Endothelial cell of umbilical vein (primary cell): ENCODE data around the gene JAML. TPM values are rescaled to one million over a fixed set of nuclear protein-coding genes. Genes with fewer than 3 reads are reported as not detected.

Source experiments
- BruUV-seq: library from RNA; stranded (reverse); fragments of 400-500 nt; replicated peaks from 2 replicates; lab custom pipeline; 2021; lab: Mats Ljungman, UMichigan
- CTCF ChIA-PET: fragments of 300-600, 350-600 bp; sonication (Branson Sonifier 250); formaldehyde crosslinking; loops from one replicate; lab custom pipeline; 2021; ENCODE audit warnings: antibody characterized with exemption, inconsistent platforms; lab: Charles Lee
- POLR2A ChIA-PET: fragments of 300-600, 350-600 bp; sonication (Branson Sonifier 250); formaldehyde crosslinking; loops from one replicate; lab custom pipeline; 2021; ENCODE audit warnings: antibody characterized with exemption, inconsistent platforms; lab: Charles Lee
- DNase-seq: peaks from one replicate; pipeline ENCODE4 v3.0.0-alpha.2; 2011; ENCODE audit warnings: low read depth, low spot score
- FAIRE-seq: peaks from 2 replicates; lab custom pipeline; 2011; peaks lifted over from hg19 to GRCh38; lab: Jason Lieb, UNC
- H2AFZ ChIP-seq: 2 replicates; pipeline ENCODE4 v1.6.0; 2012; ENCODE audit warnings: low read depth, low read length, control low read depth, inconsistent platforms
- H3K27ac ChIP-seq: 2 replicates; pipeline ENCODE4 v1.5.1; 2011; ENCODE audit warnings: low read depth, mild to moderate bottlenecking, control low read depth, low read length, moderate library complexity; ENCODE audit not compliant: insufficient read depth
- H3K27me3 ChIP-seq, 2 experiments: 2 replicates each; pipeline versions ENCODE4 v1.6.0 to v1.6.1; 2011; ENCODE audit warnings: low read length in 2 of 2, mixed read lengths in 1 of 2; ENCODE audit not compliant: control insufficient read depth in 2 of 2, insufficient read depth in 2 of 2
- H3K36me3 ChIP-seq, 2 experiments: 2 replicates in 1 of 2; 3 replicates in 1 of 2; pipeline ENCODE4 v1.5.1; 2011; ENCODE audit warnings: low read length in 2 of 2, mild to moderate bottlenecking in 1 of 2, moderate library complexity in 1 of 2; ENCODE audit not compliant: control insufficient read depth in 2 of 2, insufficient read depth in 2 of 2; ENCODE audit errors: extremely low read depth in 1 of 2
- H3K4me1 ChIP-seq: 3 replicates; pipeline ENCODE4 v1.5.1; 2011; ENCODE audit warnings: mild to moderate bottlenecking, low read length; ENCODE audit not compliant: control insufficient read depth, insufficient read depth; ENCODE audit errors: extremely low read depth
- H3K4me2 ChIP-seq: 2 replicates; pipeline ENCODE4 v1.6.1; 2011; ENCODE audit warnings: low read length, control low read depth, mixed read lengths; ENCODE audit not compliant: insufficient read depth
- H3K4me3 ChIP-seq, 3 experiments: fragments of 200-600 bp in 1 of 3; sonication (generic), shearing (Covaris generic) in 1 of 3; replicated peaks in 1 of 3; 2 replicates each; pipeline ENCODE4 v1.5.1; 2011 to 2016; ENCODE audit warnings: control low read depth in 3 of 3, low read length in 3 of 3, mild to moderate bottlenecking in 2 of 3, inconsistent platforms in 1 of 3, low read depth in 1 of 3, moderate library complexity in 1 of 3; ENCODE audit not compliant: insufficient read depth in 1 of 3
- H3K79me2 ChIP-seq: 2 replicates; pipeline ENCODE4 v1.6.0; 2012; ENCODE audit warnings: low read length, inconsistent platforms; ENCODE audit not compliant: control insufficient read depth, insufficient read depth
- H3K9ac ChIP-seq: replicated peaks from 2 replicates; pipeline ENCODE3; 2011; ENCODE audit warnings: low read length, control low read depth; ENCODE audit not compliant: insufficient read depth; ENCODE audit errors: extremely low read depth
- H3K9me1 ChIP-seq: replicated peaks from 3 replicates; pipeline ENCODE4 v1.6.0; 2011; ENCODE audit warnings: mild to moderate bottlenecking, low read length; ENCODE audit not compliant: control insufficient read depth, insufficient read depth; ENCODE audit errors: extremely low read depth
- H3K9me3 ChIP-seq: replicated peaks from 2 replicates; pipeline ENCODE4 v1.5.1; 2012; ENCODE audit warnings: low read length, inconsistent platforms; ENCODE audit not compliant: control insufficient read depth, insufficient read depth
- H4K20me1 ChIP-seq: replicated peaks from 2 replicates; pipeline ENCODE3; 2011; ENCODE audit warnings: mild to moderate bottlenecking, low read length; ENCODE audit not compliant: control insufficient read depth, insufficient read depth; ENCODE audit errors: extremely low read depth
- EZH2 ChIP-seq: IDR thresholded peaks from 2 replicates; pipeline ENCODE4 v1.6.1; 2012; ENCODE audit warnings: borderline replicate concordance, low read depth, mild to moderate bottlenecking, moderate library complexity, low read length, inconsistent platforms; ENCODE audit not compliant: severe bottlenecking
- GATA2 ChIP-seq: IDR thresholded peaks from 2 replicates; pipeline ENCODE4 v1.7.0; 2011; ENCODE audit warnings: low read depth, mild to moderate bottlenecking, moderate library complexity, mixed read lengths, low read length; ENCODE audit not compliant: insufficient read length, insufficient read depth
- JUN ChIP-seq: IDR thresholded peaks from 2 replicates; pipeline ENCODE4 v1.6.1; 2011; ENCODE audit warnings: borderline replicate concordance, low read depth; ENCODE audit not compliant: insufficient read length, insufficient read depth
- MYC ChIP-seq: IDR thresholded peaks from one replicate; pipeline ENCODE4 v1.6.1; 2011; ENCODE audit warnings: mild to moderate bottlenecking, low read depth, low read length
- POLR2A ChIP-seq: IDR thresholded peaks from 2 replicates; pipeline ENCODE4 v1.6.1; 2012; ENCODE audit warnings: low read depth, mild to moderate bottlenecking, control low read depth, low read length
- POLR2AphosphoS5 ChIP-seq: IDR thresholded peaks from 2 replicates; pipeline ENCODE4 v1.6.1; 2012; ENCODE audit warnings: low read depth, mild to moderate bottlenecking, control low read depth, low read length, moderate library complexity; ENCODE audit not compliant: insufficient read depth
- dilution Hi-C: fragments of 300-500 bp; cut with MboI; formaldehyde crosslinking; loops from one replicate; pipeline ENCODE4 v1.15.0; 2019; ENCODE audit warnings: low sequenced_read_pairs; ENCODE audit not compliant: extremely low pct_ligation_motif_present
- intact Hi-C: fragments of 100-400 bp; cut with micrococcal nuclease; formaldehyde crosslinking; loops from one replicate; pipeline ENCODE4 v1.10.0; 2022
- polyA plus RNA-seq, 4 experiments: library from polyadenylated mRNA; depleted of rRNA in 3 of 4; stranded (reverse) in 3 of 4; unstranded in 1 of 4; fragments of >200 nt; gene quantifications; 2 replicates each; pipeline versions ENCODE4 v1.2.1 to v1.2.3, GENCODE V29; 2011 to 2012; ENCODE audit warnings: missing spikeins in 1 of 4
- total RNA-seq: library from RNA; stranded (reverse); gene quantifications from 2 replicates; pipeline ENCODE4 v1.2.3, GENCODE V29; 2021
- TF ChIP-seq, protein P1 (sequence below), 2 donors: IDR thresholded peaks; 1 replicate in 1 of 2; 2 replicates in 1 of 2; pipeline ENCODE4 v1.5.1; 2011; ENCODE audit warnings: low read length in 2 of 2, mild to moderate bottlenecking in 2 of 2, moderate library complexity in 2 of 2, control low read depth in 1 of 2, inconsistent platforms in 1 of 2, low read depth in 1 of 2; ENCODE audit not compliant: insufficient read depth in 1 of 2; ENCODE audit errors: extremely low read depth in 1 of 2

Gene JAML
- total and polyA plus RNA-seq, 2 donors (not counting 3 experiments of a cell fraction or from before 2014, with no cell fraction given), result 0.04 to 0.35 TPM

DNA sequence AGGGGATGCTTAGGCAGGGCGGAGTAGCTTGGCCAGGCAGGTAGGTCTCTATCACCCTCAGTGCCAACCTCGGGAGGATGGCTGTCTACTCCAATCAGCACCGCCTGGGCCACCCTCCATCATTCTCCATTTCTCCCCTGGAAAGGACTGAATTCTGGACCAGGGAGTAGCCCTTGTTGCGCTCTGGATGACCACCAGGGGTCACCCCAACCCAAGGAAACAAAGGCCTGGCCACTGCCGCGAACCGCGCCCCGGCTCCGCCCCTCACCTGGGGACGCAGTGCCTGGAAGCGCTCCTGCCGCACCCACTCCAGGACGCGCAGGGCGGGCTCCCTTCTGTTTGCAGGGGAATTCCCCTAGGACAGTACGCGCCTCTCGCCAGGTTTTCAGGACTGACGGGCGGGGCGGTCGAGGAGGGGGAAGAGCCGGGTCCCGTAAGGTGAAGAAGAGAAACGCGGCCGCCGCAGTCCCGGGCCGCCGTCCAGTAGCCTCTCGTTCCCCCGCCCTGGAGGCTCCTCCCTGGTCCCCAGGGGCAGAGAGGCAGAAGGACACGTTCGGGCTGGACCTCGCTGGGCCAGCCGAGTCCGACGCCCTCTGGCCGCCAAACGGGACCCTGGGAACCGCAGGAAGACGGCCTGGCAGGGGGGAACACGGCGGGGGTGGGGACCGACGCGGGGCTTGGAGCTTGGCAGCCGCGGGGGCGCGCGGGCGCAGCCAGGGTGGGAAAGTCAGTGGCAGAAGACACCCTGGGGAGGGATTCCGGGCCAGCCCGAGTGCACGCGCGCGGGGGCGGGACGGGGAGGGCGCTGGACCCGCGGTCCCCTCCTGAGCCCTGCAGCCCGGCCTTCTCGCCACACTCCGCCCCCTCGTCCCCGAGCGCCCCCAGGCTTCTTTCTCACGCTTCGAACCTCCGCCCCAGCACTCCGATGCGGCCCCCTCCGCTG is 79.3 kb downstream of the JAML start:
- no peak for TF ChIP-seq JUN
- no peak for TF ChIP-seq MYC
- TF ChIP-seq, protein P1, sequence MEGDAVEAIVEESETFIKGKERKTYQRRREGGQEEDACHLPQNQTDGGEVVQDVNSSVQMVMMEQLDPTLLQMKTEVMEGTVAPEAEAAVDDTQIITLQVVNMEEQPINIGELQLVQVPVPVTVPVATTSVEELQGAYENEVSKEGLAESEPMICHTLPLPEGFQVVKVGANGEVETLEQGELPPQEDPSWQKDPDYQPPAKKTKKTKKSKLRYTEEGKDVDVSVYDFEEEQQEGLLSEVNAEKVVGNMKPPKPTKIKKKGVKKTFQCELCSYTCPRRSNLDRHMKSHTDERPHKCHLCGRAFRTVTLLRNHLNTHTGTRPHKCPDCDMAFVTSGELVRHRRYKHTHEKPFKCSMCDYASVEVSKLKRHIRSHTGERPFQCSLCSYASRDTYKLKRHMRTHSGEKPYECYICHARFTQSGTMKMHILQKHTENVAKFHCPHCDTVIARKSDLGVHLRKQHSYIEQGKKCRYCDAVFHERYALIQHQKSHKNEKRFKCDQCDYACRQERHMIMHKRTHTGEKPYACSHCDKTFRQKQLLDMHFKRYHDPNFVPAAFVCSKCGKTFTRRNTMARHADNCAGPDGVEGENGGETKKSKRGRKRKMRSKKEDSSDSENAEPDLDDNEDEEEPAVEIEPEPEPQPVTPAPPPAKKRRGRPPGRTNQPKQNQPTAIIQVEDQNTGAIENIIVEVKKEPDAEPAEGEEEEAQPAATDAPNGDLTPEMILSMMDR (IDR thresholded peaks at IDR 0.05; ENCODE audit: extremely low read depth in 1 of 2, insufficient read depth in 1 of 2, low read depth in 1 of 2, low read length in 2 of 2), result peak; percentile 86 to 90
- peak; percentile 6 for TF ChIP-seq EZH2
- no peak for TF ChIP-seq GATA2
- no peak for TF ChIP-seq POLR2A
- no peak for TF ChIP-seq POLR2AphosphoS5

More for the DNA sequence above, 79.3 kb downstream of the JAML start:
- Histone ChIP-seq H3K79me2 (no peaks in the 10 kb centered on the region), H3K4me3 (peak overlapping the region; percentile 19 to 44 (median 43)), H3K27me3 (peaks cover 40 to 47% of the 10 kb centered on the region in 2 experiments), H3K9ac (no peak overlapping the region), H3K4me2 (peak overlapping the region; percentile 63), H2AFZ (peak overlapping the region; percentile 85), H3K27ac (no peak overlapping the region), H3K9me3 (no peaks in the 10 kb centered on the region), H3K9me1 (no peaks in the 10 kb centered on the region), H3K36me3 (no peaks in the 10 kb centered on the region), H4K20me1 (no peaks in the 10 kb centered on the region), H3K4me1 (no peaks in the 10 kb centered on the region)
- FAIRE-seq (peak; percentile 89), DNase-seq (peak; percentile 59)
- ChIA-PET POLR2A (no interaction called here), CTCF (interaction anchor here (1.2 to 7.6 kb wide), 5 partner anchors 10 to 338 kb away, joined by 3 to 112 read pairs (median 3); no protein-coding TSS in a partner anchor)
- intact Hi-C loops (loop anchor here (1.0 kb wide), 5 partner anchors 26 to 343 kb away; no protein-coding TSS in a partner anchor), dilution Hi-C loops (no loop called here)
- BruUV-seq, result no TSS peak
